H9 (cell line): Measurements from ENCODE around the gene CHCHD3. TPM values are rescaled to one million over a fixed set of nuclear protein-coding genes. Genes with fewer than 3 reads are reported as not detected.

Experiments
- DNase-seq: peaks from one replicate; pipeline ENCODE4 v3.0.0-alpha.2; 2017
- H2AFZ ChIP-seq: one replicate; pipeline ENCODE4 v1.6.1; 2013; ENCODE audit warnings: mild to moderate bottlenecking, low read length, control low read depth, moderate library complexity
- H2AK5ac ChIP-seq: 2 replicates; pipeline ENCODE4 v1.6.1; 2013; ENCODE audit warnings: low read length, control low read depth, mixed read lengths; ENCODE audit not compliant: insufficient read length
- H2BK120ac ChIP-seq: one replicate; pipeline ENCODE4 v1.6.1; 2013; ENCODE audit warnings: low read depth, mild to moderate bottlenecking, low read length, control low read depth, inconsistent platforms; ENCODE audit not compliant: poor library complexity, severe bottlenecking
- H2BK12ac ChIP-seq: 2 replicates; pipeline ENCODE4 v1.6.1; 2013; ENCODE audit warnings: low read length, control low read depth, mixed read lengths, low read depth; ENCODE audit not compliant: insufficient read length
- H2BK15ac ChIP-seq: 2 replicates; pipeline ENCODE4 v1.6.1; 2013; ENCODE audit warnings: low read depth, low read length, control low read depth
- H2BK20ac ChIP-seq: one replicate; pipeline ENCODE4 v1.6.1; 2013; ENCODE audit warnings: low read depth, mild to moderate bottlenecking, low read length, control low read depth, inconsistent platforms; ENCODE audit not compliant: poor library complexity, severe bottlenecking
- H2BK5ac ChIP-seq: 2 replicates; pipeline ENCODE4 v1.6.1; 2013; ENCODE audit warnings: low read length, control low read depth, mixed read lengths; ENCODE audit not compliant: insufficient read length
- H3K14ac ChIP-seq: 2 replicates; pipeline ENCODE4 v1.6.1; 2013; ENCODE audit warnings: low read length, control low read depth; ENCODE audit not compliant: insufficient read depth
- H3K18ac ChIP-seq: 2 replicates; pipeline ENCODE4 v1.6.1; 2013; ENCODE audit warnings: low read depth, mild to moderate bottlenecking, mixed read lengths, low read length, control low read depth; ENCODE audit not compliant: insufficient read length
- H3K23ac ChIP-seq: 2 replicates; pipeline ENCODE4 v1.6.1; 2013; ENCODE audit warnings: low read length, control low read depth, mixed read lengths, low read depth; ENCODE audit not compliant: insufficient read length
- H3K23me2 ChIP-seq: 2 replicates; pipeline ENCODE4 v1.6.1; 2013; ENCODE audit warnings: low read depth, mild to moderate bottlenecking, mixed read lengths, low read length, control low read depth; ENCODE audit not compliant: insufficient read length, poor library complexity, severe bottlenecking
- H3K27ac ChIP-seq: 2 replicates; pipeline ENCODE4 v1.5.1; 2013; ENCODE audit warnings: low read length, control low read depth, mixed read lengths, low read depth; ENCODE audit not compliant: insufficient read length
- H3K27me3 ChIP-seq: 2 replicates; pipeline ENCODE4 v1.6.1; 2013; ENCODE audit warnings: low read length, control low read depth, inconsistent platforms; ENCODE audit not compliant: insufficient read depth
- H3K4ac ChIP-seq: 2 replicates; pipeline ENCODE4 v1.6.1; 2013; ENCODE audit warnings: low read depth, mild to moderate bottlenecking, control low read depth, inconsistent platforms, low read length, moderate library complexity
- H3K4me1 ChIP-seq: 2 replicates; pipeline ENCODE4 v1.6.1; 2013; ENCODE audit warnings: low read length, control low read depth, inconsistent platforms; ENCODE audit not compliant: insufficient read depth
- H3K4me2 ChIP-seq: 2 replicates; pipeline ENCODE4 v1.6.1; 2013; ENCODE audit warnings: low read length, control low read depth, mixed read lengths; ENCODE audit not compliant: insufficient read length, insufficient read depth
- H3K56ac ChIP-seq: 2 replicates; pipeline ENCODE4 v1.6.1; 2013; ENCODE audit warnings: low read depth, mild to moderate bottlenecking, mixed read lengths, low read length, control low read depth; ENCODE audit not compliant: insufficient read length
- H3K79me1 ChIP-seq: 2 replicates; pipeline ENCODE4 v1.6.1; 2013; ENCODE audit warnings: low read depth, mild to moderate bottlenecking, moderate library complexity, low read length, control low read depth, inconsistent platforms; ENCODE audit not compliant: insufficient read depth, poor library complexity, severe bottlenecking
- H3K79me2 ChIP-seq: 2 replicates; pipeline ENCODE4 v1.6.1; 2013; ENCODE audit warnings: low read length, control low read depth, inconsistent platforms; ENCODE audit not compliant: insufficient read depth
- H3K9ac ChIP-seq: 2 replicates; pipeline ENCODE4 v1.6.1; 2013; ENCODE audit warnings: low read length, control low read depth, mixed read lengths; ENCODE audit not compliant: insufficient read length; ENCODE audit errors: extremely low read depth
- H3K9me3 ChIP-seq: one replicate; pipeline ENCODE4 v1.6.1; 2013; ENCODE audit warnings: low read depth, low read length, inconsistent platforms; ENCODE audit not compliant: control insufficient read depth
- H3T11ph ChIP-seq: one replicate; pipeline ENCODE4 v1.6.1; 2013; ENCODE audit warnings: mild to moderate bottlenecking, low read length, control low read depth, inconsistent platforms
- H4K20me1 ChIP-seq: one replicate; pipeline ENCODE4 v1.6.1; 2013; ENCODE audit not compliant: control insufficient read depth, insufficient read length, insufficient read depth
- H4K5ac ChIP-seq: 2 replicates; pipeline ENCODE4 v1.6.1; 2013; ENCODE audit warnings: low read depth, mild to moderate bottlenecking, mixed read lengths, low read length, control low read depth; ENCODE audit not compliant: insufficient read length
- H4K8ac ChIP-seq: replicated peaks from 2 replicates; pipeline ENCODE4 v1.6.1; 2013; ENCODE audit warnings: low read length, control low read depth, mixed read lengths, low read depth; ENCODE audit not compliant: insufficient read length
- H4K91ac ChIP-seq: 2 replicates; pipeline ENCODE4 v1.6.1; 2013; ENCODE audit warnings: low read depth, mild to moderate bottlenecking, moderate library complexity, mixed read lengths, low read length, control low read depth; ENCODE audit not compliant: insufficient read length
- H3K27ac Mint-ChIP-seq, 3 experiments: 2 replicates in 2 of 3; 3 replicates in 1 of 3; pipeline ENCODE4 v1.8.0; 2020 to 2021; ENCODE audit warnings: mixed read lengths in 3 of 3, mild to moderate bottlenecking in 1 of 3, moderate library complexity in 1 of 3
- H3K27me3 Mint-ChIP-seq: 2 replicates; pipeline ENCODE4 v1.8.0; 2021; ENCODE audit warnings: low read depth, mild to moderate bottlenecking, moderate library complexity, mixed read lengths
- H3K36me3 Mint-ChIP-seq, 3 experiments: 2 replicates in 2 of 3; 3 replicates in 1 of 3; pipeline ENCODE4 v1.8.0; 2020 to 2021; ENCODE audit warnings: low read depth in 3 of 3, mixed read lengths in 3 of 3; ENCODE audit not compliant: insufficient read depth in 1 of 3
- H3K4me1 Mint-ChIP-seq, 2 experiments: 2 replicates each; pipeline ENCODE4 v1.8.0; 2020; ENCODE audit warnings: mixed read lengths in 2 of 2
- H3K4me3 Mint-ChIP-seq, 2 experiments: 2 replicates in 1 of 2; 3 replicates in 1 of 2; pipeline ENCODE4 v1.8.0; 2020 to 2021; ENCODE audit warnings: mild to moderate bottlenecking in 2 of 2, mixed read lengths in 2 of 2, moderate library complexity in 1 of 2
- H3K9me3 Mint-ChIP-seq, 2 experiments: 2 replicates in 1 of 2; 3 replicates in 1 of 2; pipeline ENCODE4 v1.8.0; 2020; ENCODE audit warnings: mild to moderate bottlenecking in 2 of 2, mixed read lengths in 2 of 2, moderate library complexity in 1 of 2
- CTCF ChIP-seq: fragments of 200-600 bp; sonication (generic); conservative IDR thresholded peaks from 3 replicates; pipeline ENCODE4 v1.8.0; 2021; ENCODE audit warnings: antibody characterized with exemption, mild to moderate bottlenecking
- WGBS: extraction: QIAGEN DNeasy Blood & Tissue Kit; methylation state at CpG from one replicate; pipeline ENCODE4 v1.1.7; 2013; ENCODE audit warnings: missing lambda C conversion rate, low lambda C conversion rate, mixed read lengths; ENCODE audit not compliant: insufficient read length; ENCODE audit errors: extremely low coverage; 5-methylcytosine and 5-hydroxymethylcytosine counted together
- total RNA-seq: library from RNA; stranded (reverse); gene quantifications from 2 replicates; pipeline ENCODE4 v1.2.1, GENCODE V29; 2021

CHCHD3 gene
- total RNA-seq, 1 experiment from 2014 or later, result 104 TPM

GRCh38 chr7:132935608-132936007 lies 146.3 kb downstream of the CHCHD3 start:
- no peak overlapping the region for H3K56ac ChIP-seq
- no peak overlapping the region for H2BK12ac ChIP-seq
- no peak for TF ChIP-seq CTCF
- Mint-ChIP-seq H3K4me1 (peaks cover 21 to 26% of the 10 kb centered on the region in 2 experiments), H3K9me3 (no peaks in the 10 kb centered on the region), H3K27ac (no peak overlapping the region), H3K4me3 (no peak overlapping the region), H3K36me3 (peaks cover 0 to 4% (median 0%) of the 10 kb centered on the region in 3 experiments; a peak in 2 of 7 replicates), H3K27me3 (no peaks in the 10 kb centered on the region)
- H2BK120ac ChIP-seq, result no peak overlapping the region
- DNase-seq, result no peak
- H4K20me1 ChIP-seq, result no peaks in the 10 kb centered on the region
- H3K23ac ChIP-seq, result no peak overlapping the region
- H2BK5ac ChIP-seq, result no peak overlapping the region
- no peaks in the 10 kb centered on the region for H3K23me2 ChIP-seq
- no peaks in the 10 kb centered on the region for H3K4me1 ChIP-seq
- H3T11ph ChIP-seq, result no peak overlapping the region
- H2AK5ac ChIP-seq, result no peak overlapping the region
- no peak overlapping the region for H3K4ac ChIP-seq
- no peaks in the 10 kb centered on the region for H3K9me3 ChIP-seq
- H2BK15ac ChIP-seq, result no peak overlapping the region
- no peaks in the 10 kb centered on the region for H3K27me3 ChIP-seq
- no peak overlapping the region for H2AFZ ChIP-seq
- no peak overlapping the region for H3K4me2 ChIP-seq
- H3K79me2 ChIP-seq, result no peaks in the 10 kb centered on the region; the same call in 1 of the 2 replicates
- H3K79me1 ChIP-seq, result peaks cover 3% of the 10 kb centered on the region
- no peak overlapping the region for H4K91ac ChIP-seq
- no CpG with 5 or more reads among the region's 1 CpG for WGBS
- no peak overlapping the region for H3K14ac ChIP-seq
- H3K18ac ChIP-seq, result no peak overlapping the region
- no peak overlapping the region for H4K8ac ChIP-seq
- no peak overlapping the region for H3K9ac ChIP-seq
- H4K5ac ChIP-seq, result no peak overlapping the region
- no peak overlapping the region for H2BK20ac ChIP-seq
- H3K27ac ChIP-seq, result no peak overlapping the region
